ENCODE data around the gene ARHGAP5. TPM values are rescaled to one million over a fixed set of nuclear protein-coding genes. Genes with fewer than 3 reads are reported as not detected.

ARHGAP5 gene
- total RNA-seq, 1 experiment from 2014 or later = 66.9 TPM

DNA sequence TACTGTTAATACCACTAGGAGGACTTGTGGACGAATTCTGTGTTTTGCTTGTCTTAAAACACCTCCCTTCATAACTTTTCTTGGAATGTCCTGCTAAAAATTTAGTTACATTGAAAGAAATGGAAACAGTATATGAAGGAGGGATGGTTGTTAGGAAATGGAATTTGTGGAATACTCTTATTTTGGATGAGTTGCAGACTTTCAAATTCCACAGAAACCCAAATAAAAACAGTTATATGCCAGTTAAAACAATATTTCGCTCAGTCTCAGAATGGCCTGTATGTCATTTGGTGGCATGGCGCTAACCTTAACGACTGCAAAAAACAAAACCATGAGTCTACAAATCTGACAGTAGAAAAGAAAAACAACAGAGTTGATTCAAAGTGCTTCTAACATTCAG, 12.2 kb upstream of the ARHGAP5 start:
- H3K4me3 Mint-ChIP-seq = no peak overlapping the region
- CTCF ChIA-PET = no interaction called here
- no peak for ATAC-seq
- H3K27ac Mint-ChIP-seq = no peak overlapping the region
- no peaks in the 10 kb centered on the region for H3K36me3 Mint-ChIP-seq
- no peaks in the 10 kb centered on the region for H3K27me3 Mint-ChIP-seq (ENCODE audit: low read depth)
- TF ChIP-seq FOXP1 (CRISPR knock-in tag; IDR thresholded peaks at IDR 0.05; ENCODE audit: borderline replicate concordance) (no peak), FOXK1 (CRISPR knock-in tag; IDR thresholded peaks at IDR 0.05) (no peak), ZNF396 (CRISPR knock-in tag; IDR thresholded peaks at IDR 0.05; ENCODE audit: borderline replicate concordance) (no peak)
- TF ChIP-seq, protein P1, sequence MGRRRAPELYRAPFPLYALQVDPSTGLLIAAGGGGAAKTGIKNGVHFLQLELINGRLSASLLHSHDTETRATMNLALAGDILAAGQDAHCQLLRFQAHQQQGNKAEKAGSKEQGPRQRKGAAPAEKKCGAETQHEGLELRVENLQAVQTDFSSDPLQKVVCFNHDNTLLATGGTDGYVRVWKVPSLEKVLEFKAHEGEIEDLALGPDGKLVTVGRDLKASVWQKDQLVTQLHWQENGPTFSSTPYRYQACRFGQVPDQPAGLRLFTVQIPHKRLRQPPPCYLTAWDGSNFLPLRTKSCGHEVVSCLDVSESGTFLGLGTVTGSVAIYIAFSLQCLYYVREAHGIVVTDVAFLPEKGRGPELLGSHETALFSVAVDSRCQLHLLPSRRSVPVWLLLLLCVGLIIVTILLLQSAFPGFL (CRISPR knock-in tag; IDR thresholded peaks at IDR 0.05; ENCODE audit: borderline replicate concordance) = no peak
- POLR2A ChIA-PET = no interaction called here
- peaks cover 7% of the 10 kb centered on the region for H3K9me3 Mint-ChIP-seq
- H3K4me1 Mint-ChIP-seq = peaks cover 4% of the 10 kb centered on the region
- no peak for DNase-seq (ENCODE audit: low spot score)

GRCh38 chr14:32068708-32069107, 8.4 kb upstream of the ARHGAP5 start:
- Mint-ChIP-seq H3K9me3 (peaks cover 7% of the 10 kb centered on the region), H3K36me3 (no peaks in the 10 kb centered on the region), H3K27ac (no peak overlapping the region), H3K27me3 (ENCODE audit: low read depth) (no peaks in the 10 kb centered on the region), H3K4me3 (no peak overlapping the region), H3K4me1 (peaks cover 7% of the 10 kb centered on the region)
- POLR2A ChIA-PET = no interaction called here
- CTCF ChIA-PET = no interaction called here
- no peak for DNase-seq (ENCODE audit: low spot score)
- no peak for ATAC-seq
- no peak for TF ChIP-seq NFATC4 (CRISPR knock-in tag; IDR thresholded peaks at IDR 0.05)
- no peak for TF ChIP-seq ZNF232 (CRISPR knock-in tag; IDR thresholded peaks at IDR 0.05)
- TF ChIP-seq TEAD4 (CRISPR knock-in tag; IDR thresholded peaks at IDR 0.05) = no peak
- TF ChIP-seq ZBTB43 (CRISPR knock-in tag; IDR thresholded peaks at IDR 0.05) = no peak
- TF ChIP-seq ZNF263 (CRISPR knock-in tag; IDR thresholded peaks at IDR 0.05; ENCODE audit: low read depth) = no peak
- TF ChIP-seq, protein P2, sequence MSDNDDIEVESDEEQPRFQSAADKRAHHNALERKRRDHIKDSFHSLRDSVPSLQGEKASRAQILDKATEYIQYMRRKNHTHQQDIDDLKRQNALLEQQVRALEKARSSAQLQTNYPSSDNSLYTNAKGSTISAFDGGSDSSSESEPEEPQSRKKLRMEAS (CRISPR knock-in tag; IDR thresholded peaks at IDR 0.05) = no peak
- TF ChIP-seq ZNF121 (CRISPR knock-in tag; IDR thresholded peaks at IDR 0.05) = no peak
- TF ChIP-seq, protein P3, sequence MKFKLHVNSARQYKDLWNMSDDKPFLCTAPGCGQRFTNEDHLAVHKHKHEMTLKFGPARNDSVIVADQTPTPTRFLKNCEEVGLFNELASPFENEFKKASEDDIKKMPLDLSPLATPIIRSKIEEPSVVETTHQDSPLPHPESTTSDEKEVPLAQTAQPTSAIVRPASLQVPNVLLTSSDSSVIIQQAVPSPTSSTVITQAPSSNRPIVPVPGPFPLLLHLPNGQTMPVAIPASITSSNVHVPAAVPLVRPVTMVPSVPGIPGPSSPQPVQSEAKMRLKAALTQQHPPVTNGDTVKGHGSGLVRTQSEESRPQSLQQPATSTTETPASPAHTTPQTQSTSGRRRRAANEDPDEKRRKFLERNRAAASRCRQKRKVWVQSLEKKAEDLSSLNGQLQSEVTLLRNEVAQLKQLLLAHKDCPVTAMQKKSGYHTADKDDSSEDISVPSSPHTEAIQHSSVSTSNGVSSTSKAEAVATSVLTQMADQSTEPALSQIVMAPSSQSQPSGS (CRISPR knock-in tag; IDR thresholded peaks at IDR 0.05; ENCODE audit: borderline replicate concordance, low read depth) = no peak
- no peak for TF ChIP-seq ETV6 (CRISPR knock-in tag; IDR thresholded peaks at IDR 0.05)
- no peak for TF ChIP-seq NFE2L1 (CRISPR knock-in tag; IDR thresholded peaks at IDR 0.05)
- no peak for TF ChIP-seq NR2C2 (CRISPR knock-in tag; IDR thresholded peaks at IDR 0.05)
- TF ChIP-seq NR1H2 (CRISPR knock-in tag; IDR thresholded peaks at IDR 0.05) = no peak

DNA sequence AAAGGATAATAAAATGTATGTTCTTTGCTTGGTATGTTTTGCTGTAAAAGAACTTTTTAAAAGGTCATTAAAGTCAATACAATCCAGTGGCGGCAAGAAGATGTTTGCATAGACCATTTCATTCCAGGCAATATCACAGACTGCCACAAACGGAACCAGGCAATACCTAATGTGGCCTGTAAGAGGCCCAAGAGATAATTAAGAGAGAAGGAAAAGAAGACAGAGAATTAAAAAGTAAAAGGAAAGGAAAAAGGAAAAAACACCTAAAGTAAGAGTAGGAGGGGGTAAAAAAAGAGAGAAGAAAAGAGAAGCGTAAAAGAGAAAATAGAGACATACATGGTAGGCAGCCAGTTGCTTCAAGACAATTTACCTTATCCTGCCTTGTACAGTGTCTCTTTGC, 6.8 kb upstream of the ARHGAP5 start:
- DNase-seq (ENCODE audit: low spot score) (no peak), ATAC-seq (no peak)
- H3K4me3 Mint-ChIP-seq = no peak overlapping the region
- peaks cover 7% of the 10 kb centered on the region for H3K9me3 Mint-ChIP-seq
- H3K36me3 Mint-ChIP-seq = no peaks in the 10 kb centered on the region
- H3K27me3 Mint-ChIP-seq (ENCODE audit: low read depth) = no peaks in the 10 kb centered on the region
- POLR2A ChIA-PET = no interaction called here
- peaks cover 17% of the 10 kb centered on the region for H3K4me1 Mint-ChIP-seq
- H3K27ac Mint-ChIP-seq = no peak overlapping the region
- CTCF ChIA-PET = interaction anchor here (0.6 to 1.5 kb wide), 2 partner anchors 185 to 387 kb away, joined by 4 to 5 read pairs; no protein-coding TSS in a partner anchor
- TF ChIP-seq IRF2 (CRISPR knock-in tag; IDR thresholded peaks at IDR 0.05; ENCODE audit: borderline replicate concordance, low read depth) = no peak
- no peak for TF ChIP-seq GABPB1 (CRISPR knock-in tag; IDR thresholded peaks at IDR 0.05)
- TF ChIP-seq, protein P4, sequence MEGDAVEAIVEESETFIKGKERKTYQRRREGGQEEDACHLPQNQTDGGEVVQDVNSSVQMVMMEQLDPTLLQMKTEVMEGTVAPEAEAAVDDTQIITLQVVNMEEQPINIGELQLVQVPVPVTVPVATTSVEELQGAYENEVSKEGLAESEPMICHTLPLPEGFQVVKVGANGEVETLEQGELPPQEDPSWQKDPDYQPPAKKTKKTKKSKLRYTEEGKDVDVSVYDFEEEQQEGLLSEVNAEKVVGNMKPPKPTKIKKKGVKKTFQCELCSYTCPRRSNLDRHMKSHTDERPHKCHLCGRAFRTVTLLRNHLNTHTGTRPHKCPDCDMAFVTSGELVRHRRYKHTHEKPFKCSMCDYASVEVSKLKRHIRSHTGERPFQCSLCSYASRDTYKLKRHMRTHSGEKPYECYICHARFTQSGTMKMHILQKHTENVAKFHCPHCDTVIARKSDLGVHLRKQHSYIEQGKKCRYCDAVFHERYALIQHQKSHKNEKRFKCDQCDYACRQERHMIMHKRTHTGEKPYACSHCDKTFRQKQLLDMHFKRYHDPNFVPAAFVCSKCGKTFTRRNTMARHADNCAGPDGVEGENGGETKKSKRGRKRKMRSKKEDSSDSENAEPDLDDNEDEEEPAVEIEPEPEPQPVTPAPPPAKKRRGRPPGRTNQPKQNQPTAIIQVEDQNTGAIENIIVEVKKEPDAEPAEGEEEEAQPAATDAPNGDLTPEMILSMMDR (IDR thresholded peaks at IDR 0.05) = no peak
- no peak for TF ChIP-seq FOXJ3 (CRISPR knock-in tag; IDR thresholded peaks at IDR 0.05; ENCODE audit: borderline replicate concordance)
- no peak for TF ChIP-seq ZNF512 (CRISPR knock-in tag; IDR thresholded peaks at IDR 0.05; ENCODE audit: borderline replicate concordance)
- no peak for TF ChIP-seq HMGA2 (CRISPR knock-in tag; IDR thresholded peaks at IDR 0.05)
- TF ChIP-seq, protein P5, sequence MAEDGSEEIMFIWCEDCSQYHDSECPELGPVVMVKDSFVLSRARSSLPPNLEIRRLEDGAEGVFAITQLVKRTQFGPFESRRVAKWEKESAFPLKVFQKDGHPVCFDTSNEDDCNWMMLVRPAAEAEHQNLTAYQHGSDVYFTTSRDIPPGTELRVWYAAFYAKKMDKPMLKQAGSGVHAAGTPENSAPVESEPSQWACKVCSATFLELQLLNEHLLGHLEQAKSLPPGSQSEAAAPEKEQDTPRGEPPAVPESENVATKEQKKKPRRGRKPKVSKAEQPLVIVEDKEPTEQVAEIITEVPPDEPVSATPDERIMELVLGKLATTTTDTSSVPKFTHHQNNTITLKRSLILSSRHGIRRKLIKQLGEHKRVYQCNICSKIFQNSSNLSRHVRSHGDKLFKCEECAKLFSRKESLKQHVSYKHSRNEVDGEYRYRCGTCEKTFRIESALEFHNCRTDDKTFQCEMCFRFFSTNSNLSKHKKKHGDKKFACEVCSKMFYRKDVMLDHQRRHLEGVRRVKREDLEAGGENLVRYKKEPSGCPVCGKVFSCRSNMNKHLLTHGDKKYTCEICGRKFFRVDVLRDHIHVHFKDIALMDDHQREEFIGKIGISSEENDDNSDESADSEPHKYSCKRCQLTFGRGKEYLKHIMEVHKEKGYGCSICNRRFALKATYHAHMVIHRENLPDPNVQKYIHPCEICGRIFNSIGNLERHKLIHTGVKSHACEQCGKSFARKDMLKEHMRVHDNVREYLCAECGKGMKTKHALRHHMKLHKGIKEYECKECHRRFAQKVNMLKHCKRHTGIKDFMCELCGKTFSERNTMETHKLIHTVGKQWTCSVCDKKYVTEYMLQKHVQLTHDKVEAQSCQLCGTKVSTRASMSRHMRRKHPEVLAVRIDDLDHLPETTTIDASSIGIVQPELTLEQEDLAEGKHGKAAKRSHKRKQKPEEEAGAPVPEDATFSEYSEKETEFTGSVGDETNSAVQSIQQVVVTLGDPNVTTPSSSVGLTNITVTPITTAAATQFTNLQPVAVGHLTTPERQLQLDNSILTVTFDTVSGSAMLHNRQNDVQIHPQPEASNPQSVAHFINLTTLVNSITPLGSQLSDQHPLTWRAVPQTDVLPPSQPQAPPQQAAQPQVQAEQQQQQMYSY (CRISPR knock-in tag; IDR thresholded peaks at IDR 0.05) = no peak
- no peak for TF ChIP-seq ATF1 (CRISPR knock-in tag; IDR thresholded peaks at IDR 0.05)
